GM19025 (cell line): Measurements from ENCODE around the gene CCDC110.
"Not testable (repeated sequence)": the region's sequence is repeated elsewhere in the genome, so short reads cannot be mapped to it uniquely, and the experiment has no call there.

ENCODE experiments used
- ATAC-seq: cut with Tn5 transposase; IDR thresholded peaks from one replicate; pipeline ENCODE4 v1.9.1; 2021; ENCODE audit warnings: mild to moderate bottlenecking, low read depth, moderate library complexity; ENCODE audit not compliant: unreplicated experiment

Gene CCDC110

GRCh38 chr4:185471235-185472102 is at the start of gene CCDC110:
CCDC110 (minus strand) TSS chr4:185471733; CDS start chr4:185471683, 50 bp downstream.
- ATAC-seq: peak; percentile 91

GRCh38 chr4:185520119-185520518 is 48.6 kb upstream of the CCDC110 start:
- no peak for ATAC-seq

DNA sequence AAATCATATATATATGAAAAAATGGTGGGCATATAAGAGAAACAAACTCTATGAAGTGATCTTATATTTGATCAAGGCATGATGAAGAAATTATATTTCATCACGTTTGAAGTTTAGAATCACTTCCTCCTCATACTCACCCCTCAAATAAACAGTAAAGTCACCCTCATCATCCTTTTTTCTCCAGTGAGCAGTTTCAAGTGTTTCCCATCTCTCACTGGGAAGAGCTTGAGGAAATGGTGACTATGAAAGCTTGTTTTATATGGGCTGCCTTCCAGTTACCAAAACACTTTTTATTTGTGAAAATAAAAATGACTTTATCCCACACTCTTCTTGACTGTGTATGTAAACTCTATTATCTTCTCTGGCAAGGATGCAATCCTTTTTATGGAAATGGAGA is 47.0 kb upstream of the CCDC110 start:
- no peak for ATAC-seq

- ATAC-seq: no peak
These were observed 46.5 kb upstream of the CCDC110 start for GRCh38 chr4:185518069-185518468.

DNA sequence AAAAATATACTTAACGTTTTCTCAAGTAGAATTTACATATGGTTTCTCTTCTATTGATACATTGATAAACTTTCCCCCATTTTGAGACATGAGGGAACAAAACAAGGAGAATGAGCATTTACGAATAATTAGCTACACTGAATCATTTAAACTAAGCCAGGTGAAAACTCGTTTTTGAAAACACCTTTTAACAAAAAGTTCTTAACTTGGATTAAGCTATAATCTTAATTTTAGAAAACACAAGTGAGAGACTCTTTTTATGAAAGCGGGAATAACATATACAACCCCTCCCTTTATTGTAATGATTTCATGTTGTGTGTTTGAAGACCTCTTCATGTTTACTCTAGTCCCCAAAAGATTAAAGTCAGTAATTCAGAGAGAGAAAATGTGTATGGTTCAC is 43.7 kb upstream of the CCDC110 start:
- no peak for ATAC-seq

- no peak for ATAC-seq
These were observed 42.7 kb upstream of the CCDC110 start for GRCh38 chr4:185514182-185514697.

DNA sequence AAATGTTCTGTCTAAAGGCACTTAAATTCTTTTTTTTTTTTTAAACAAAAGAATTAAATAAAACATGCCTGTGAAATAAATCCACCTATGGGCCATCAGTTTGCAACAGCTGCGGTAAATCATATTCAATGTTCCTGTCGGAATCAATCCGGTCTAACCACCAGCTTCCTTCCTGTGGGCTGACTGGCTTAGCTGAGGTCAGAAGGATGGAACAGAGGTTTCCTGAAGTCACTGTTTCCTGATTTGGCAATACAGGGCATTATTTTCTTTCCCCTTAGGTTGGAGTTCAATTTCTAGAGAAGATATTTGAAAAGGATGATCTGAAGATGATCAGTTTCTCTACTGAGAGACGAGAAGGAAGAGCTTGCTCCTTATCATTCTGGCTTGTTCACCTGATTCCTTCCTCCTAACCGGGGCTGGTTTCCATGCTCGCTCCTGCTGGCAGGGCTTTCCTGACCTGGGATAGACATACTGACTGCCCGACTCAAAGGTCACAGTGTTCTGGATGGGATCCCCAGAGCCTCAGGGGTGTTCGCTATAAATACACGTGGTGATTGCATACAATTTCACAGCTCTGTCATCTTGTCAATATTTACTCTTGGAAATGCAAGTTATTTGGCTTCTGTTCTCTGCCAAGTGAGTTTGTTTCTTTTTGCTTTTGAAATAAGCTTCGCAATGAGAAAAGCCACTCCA is 42.1 kb upstream of the CCDC110 start:
- ATAC-seq: no peak

DNA sequence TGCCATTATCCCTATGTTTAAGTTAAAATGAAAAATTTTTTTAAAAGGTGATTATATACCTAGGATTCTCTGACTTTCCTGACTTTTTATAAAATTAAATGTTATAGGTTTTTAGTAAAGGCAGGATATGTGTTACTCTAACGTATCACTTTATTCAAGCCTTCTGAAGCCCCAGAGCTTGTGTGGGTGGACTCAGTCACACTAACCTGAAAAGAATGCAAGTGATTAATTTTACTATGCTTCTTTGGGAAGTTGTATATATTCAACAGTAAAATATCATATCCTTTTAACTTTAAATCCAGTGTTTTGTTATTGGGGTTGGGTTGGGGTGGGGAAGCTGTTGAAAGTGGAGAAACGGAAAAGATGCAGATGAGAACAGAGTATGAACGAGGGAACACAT is 41.0 kb upstream of the CCDC110 start:
- no peak for ATAC-seq

DNA sequence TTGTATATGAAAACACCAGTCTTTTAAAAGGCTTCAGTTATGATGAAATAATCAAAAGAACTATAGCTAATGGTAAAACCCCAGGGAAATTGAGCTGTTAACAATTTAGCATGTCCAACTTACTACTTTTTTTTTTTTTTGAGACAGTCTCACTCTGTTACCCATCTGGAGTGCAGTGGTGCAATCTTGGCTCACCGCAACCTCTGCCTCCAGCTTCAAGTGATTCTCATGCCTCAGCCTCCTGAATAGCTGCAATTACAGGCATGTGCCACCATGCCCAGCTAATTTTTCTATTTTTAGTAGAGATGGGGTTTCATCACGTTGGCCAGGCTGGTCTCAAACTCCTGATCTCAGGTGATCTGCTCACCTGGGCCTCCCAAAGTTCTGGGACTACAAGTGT is 39.7 kb upstream of the CCDC110 start:
- not testable (repeated sequence) for ATAC-seq

DNA sequence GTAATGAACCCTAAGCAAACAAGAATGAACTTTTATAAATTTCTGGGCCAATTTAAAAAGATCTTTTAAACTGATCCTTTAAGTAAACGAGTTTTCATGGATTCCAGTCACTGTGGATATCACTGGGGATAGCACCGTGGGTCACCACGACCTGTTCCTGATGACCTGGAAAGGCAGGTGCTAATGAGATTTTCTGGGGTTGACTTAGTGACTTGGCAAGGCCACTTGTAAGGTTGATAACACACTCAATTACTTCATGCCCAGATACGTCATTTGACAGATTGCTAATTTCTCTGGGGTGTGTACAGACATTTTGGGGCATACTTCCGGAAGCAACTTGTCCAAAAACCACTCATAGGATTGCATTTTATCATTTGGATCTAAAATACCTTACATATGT is 39.3 kb upstream of the CCDC110 start:
- no peak for ATAC-seq

DNA sequence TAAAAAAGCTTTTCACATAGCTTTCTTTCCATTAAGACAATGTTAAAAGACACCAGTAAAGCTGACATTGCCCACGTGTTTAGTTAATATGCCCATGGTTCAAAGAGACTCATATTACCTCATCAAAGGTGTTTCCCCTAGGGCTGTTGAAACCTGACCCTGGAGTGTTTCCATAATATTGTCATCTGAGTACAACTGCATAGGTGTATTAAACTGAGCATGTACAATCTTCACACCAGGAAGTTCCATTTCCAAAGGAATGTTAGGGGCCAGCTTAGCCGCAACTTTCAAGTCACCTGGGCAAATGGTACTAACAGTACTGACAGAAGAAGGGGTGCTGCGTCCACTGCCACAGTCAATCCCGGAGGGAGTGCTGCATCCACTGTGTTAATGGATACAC is 36.6 kb upstream of the CCDC110 start:
- no peak for ATAC-seq

- no peak for ATAC-seq
These were observed 34.9 kb upstream of the CCDC110 start for GRCh38 chr4:185506422-185506821.

DNA sequence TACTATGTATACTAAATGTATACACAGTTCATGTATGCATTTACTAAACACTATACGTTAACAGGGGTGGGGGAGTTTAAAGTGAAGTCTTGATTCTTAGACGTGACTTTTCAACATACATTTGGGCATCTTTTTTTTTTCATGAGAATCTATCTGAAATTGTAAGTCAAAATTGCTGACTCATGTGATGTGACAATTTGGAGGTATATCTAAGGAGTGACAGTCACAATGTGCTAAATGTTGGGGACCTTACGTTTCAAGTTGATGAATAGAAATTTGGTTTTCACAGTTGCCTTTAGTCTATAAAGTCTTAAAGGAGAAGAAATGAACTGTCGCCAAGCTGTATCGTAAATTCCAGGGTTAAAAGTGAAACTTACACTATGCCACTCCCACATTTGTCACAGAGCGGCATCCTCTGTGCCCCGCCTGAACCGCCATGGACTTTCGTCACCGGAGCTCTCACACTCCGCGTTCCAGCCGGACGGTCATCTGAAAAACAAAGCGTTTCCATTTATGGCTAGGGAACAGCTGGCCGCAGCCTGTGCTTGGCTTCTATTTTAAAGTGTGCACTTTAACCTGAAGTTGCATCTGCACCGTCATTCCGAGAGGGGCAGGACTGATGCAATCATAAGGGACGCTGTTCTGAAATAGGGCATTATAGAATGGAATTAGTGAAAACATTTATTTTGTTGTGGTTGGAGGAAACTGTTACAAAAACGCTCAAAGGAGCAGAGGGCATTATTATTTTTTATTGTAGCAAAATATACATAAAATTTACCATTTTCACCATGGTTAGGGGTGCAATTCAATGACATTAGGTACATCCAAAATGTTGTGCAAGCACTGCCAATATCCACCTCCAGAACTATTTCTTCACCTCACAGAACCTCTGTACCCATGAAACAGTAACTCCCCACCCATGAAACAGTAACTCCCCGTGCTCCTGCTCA is 32.8 kb upstream of the CCDC110 start:
- no peak for ATAC-seq

DNA sequence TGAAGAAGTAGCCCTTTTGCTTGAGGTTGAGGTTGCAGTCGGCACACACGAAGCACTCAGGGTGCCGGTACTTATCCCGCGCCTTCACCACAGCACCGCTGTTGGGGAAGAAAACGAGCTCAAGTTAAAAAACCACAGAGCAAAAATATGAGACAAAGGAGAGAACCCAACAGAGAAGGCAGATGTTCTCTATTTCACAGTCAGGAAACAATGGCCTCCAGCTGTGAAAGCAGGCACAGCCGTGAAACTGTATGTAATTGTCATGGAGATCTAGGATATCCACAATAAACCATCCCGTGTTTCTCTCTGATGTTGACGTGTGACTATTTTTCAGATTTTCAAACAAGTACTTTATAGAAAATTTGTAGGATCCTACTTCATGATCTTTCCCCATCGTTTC is 30.9 kb upstream of the CCDC110 start:
- ATAC-seq: no peak

GRCh38 chr4:185500576-185500975 is 29.0 kb upstream of the CCDC110 start:
- no peak for ATAC-seq

- no peak for ATAC-seq
These were observed 28.5 kb upstream of the CCDC110 start for GRCh38 chr4:185500035-185500434.

GRCh38 chr4:185488650-185489049 is 17.1 kb upstream of the CCDC110 start:
- ATAC-seq: no peak

- ATAC-seq: no peak
These were observed 9.9 kb upstream of the CCDC110 start for GRCh38 chr4:185481401-185481800.

DNA sequence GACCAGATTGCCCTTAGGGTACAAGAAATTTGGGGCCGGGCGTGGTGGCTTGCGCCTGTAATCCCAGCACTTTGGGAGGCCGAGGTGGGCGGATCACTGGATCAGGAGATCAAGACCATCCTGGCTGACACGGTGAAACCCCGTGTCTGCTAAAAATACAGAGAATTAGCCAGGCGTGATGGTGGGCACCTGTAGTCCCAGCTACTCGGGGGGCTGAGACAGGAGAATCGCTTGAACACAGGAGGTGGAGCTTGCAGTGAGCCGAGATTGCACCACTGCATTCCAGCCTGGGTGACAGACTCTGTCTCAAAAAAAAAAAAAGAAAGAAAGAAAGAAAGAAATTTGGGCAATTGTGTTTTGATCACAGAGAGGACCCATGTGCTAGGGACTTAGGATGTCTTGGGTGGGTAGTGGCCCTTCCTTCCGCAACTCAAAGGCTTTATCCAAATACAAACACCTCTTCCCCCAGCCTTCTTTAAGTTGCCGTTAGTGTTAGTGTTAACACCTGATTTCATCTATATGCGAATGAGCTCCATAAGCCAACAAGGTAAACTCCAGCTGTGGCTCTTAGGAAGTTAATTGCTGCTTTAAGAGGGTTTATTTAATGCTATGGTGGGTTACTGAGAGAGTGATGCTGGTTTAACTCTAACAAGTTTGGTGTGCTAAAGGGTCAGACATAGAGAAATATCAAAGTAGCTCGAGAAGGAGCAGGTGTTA is 8.6 kb upstream of the CCDC110 start:
- ATAC-seq: peak; percentile 4

GRCh38 chr4:185479507-185479971 is 8.0 kb upstream of the CCDC110 start:
- peak; percentile 74 for ATAC-seq
